Duodenal mucosa (tissue), 2 donors: ENCODE data around the gene PITX2.

Source experiments
- H3K27ac ChIP-seq: one replicate; pipeline ENCODE4 v1.7.0; 2013; ENCODE audit warnings: low read depth, low read length
- H3K27me3 ChIP-seq, 2 donors: one replicate each; pipeline ENCODE4 v1.7.0; 2013; ENCODE audit warnings: low read length in 2 of 2, control low read depth in 1 of 2; ENCODE audit not compliant: insufficient read depth in 2 of 2, control insufficient read depth in 1 of 2
- H3K36me3 ChIP-seq, 2 donors: one replicate each; pipeline ENCODE4 v1.7.0; 2013; ENCODE audit warnings: low read length in 2 of 2, control low read depth in 1 of 2; ENCODE audit not compliant: insufficient read depth in 2 of 2, control insufficient read depth in 1 of 2
- H3K4me1 ChIP-seq, 2 donors: one replicate each; pipeline ENCODE4 v1.7.0; 2013; ENCODE audit warnings: low read length in 2 of 2, control low read depth in 1 of 2; ENCODE audit not compliant: insufficient read depth in 2 of 2, control insufficient read depth in 1 of 2
- H3K4me3 ChIP-seq, 2 donors: one replicate each; pipeline ENCODE4 v1.7.0; 2013; ENCODE audit warnings: low read length in 2 of 2, low read depth in 1 of 2
- H3K9ac ChIP-seq, 2 donors: one replicate each; pipeline ENCODE4 v1.7.0; 2013; ENCODE audit warnings: low read length in 2 of 2, low read depth in 1 of 2
- H3K9me3 ChIP-seq, 2 donors: one replicate each; pipeline ENCODE4 v1.7.0; 2013; ENCODE audit warnings: low read length in 2 of 2, control low read depth in 1 of 2; ENCODE audit not compliant: control insufficient read depth in 1 of 2

Gene PITX2

GRCh38 chr4:110653321-110654253 lies 30.7 kb upstream of the PITX2 start:
- Histone ChIP-seq H3K9ac (no peak overlapping the region), H3K27me3 (no peaks in the 10 kb centered on the region), H3K4me3 (peak overlapping the region in 1 of 2 donors; percentile 17), H3K4me1 (peaks cover 0 to 11% of the 10 kb centered on the region in 2 donors), H3K36me3 (no peaks in the 10 kb centered on the region), H3K27ac (no peak overlapping the region), H3K9me3 (no peaks in the 10 kb centered on the region)

- peaks cover 42 to 57% of the 10 kb centered on the region in 2 donors for H3K27me3 ChIP-seq
- no peak overlapping the region for H3K27ac ChIP-seq
Measured at GRCh38 chr4:110644008-110644407, 21.1 kb upstream of the PITX2 start.

DNA sequence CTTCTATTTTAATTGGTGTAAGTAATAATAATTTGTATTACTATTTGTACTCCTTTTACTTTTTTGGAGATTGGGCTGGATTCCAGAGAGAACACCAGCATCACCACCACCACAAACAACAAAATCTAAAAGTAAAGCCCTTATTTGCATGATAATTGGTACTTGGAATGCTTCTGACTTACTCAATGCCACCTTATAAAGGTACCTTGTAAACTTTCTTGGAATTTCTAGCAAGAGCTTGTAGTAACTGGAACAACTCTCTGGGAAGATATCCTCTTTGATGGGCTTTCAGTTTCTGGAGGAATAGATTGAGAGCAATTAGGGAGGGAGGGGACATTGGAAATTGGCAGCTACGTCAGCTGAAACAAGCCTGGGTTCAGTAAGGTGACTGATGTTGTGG lies 20.2 kb upstream of the PITX2 start:
- no peak overlapping the region for H3K27ac ChIP-seq
- no peak overlapping the region for H3K9ac ChIP-seq
- no peaks in the 10 kb centered on the region for H3K36me3 ChIP-seq
- peaks cover 0 to 3% of the 10 kb centered on the region in 2 donors for H3K4me1 ChIP-seq
- no peaks in the 10 kb centered on the region for H3K9me3 ChIP-seq
- no peak overlapping the region for H3K4me3 ChIP-seq
- H3K27me3 ChIP-seq: peaks cover 51 to 66% of the 10 kb centered on the region in 2 donors

More at GRCh38 chr4:110644008-110644407, 21.1 kb upstream of the PITX2 start:
- no peaks in the 10 kb centered on the region for H3K9me3 ChIP-seq
- peaks cover 0 to 3% of the 10 kb centered on the region in 2 donors for H3K4me1 ChIP-seq
- no peak overlapping the region for H3K9ac ChIP-seq
- no peaks in the 10 kb centered on the region for H3K36me3 ChIP-seq
- no peak overlapping the region for H3K4me3 ChIP-seq

GRCh38 chr4:110641218-110641617 lies 18.3 kb upstream of the PITX2 start:
- peaks cover 3 to 7% of the 10 kb centered on the region in 2 donors for H3K4me1 ChIP-seq
- no peaks in the 10 kb centered on the region for H3K9me3 ChIP-seq
- H3K4me3 ChIP-seq: no peak overlapping the region
- H3K27me3 ChIP-seq: peaks cover 69 to 85% of the 10 kb centered on the region in 2 donors
- no peaks in the 10 kb centered on the region for H3K36me3 ChIP-seq
- no peak overlapping the region for H3K9ac ChIP-seq
- no peak overlapping the region for H3K27ac ChIP-seq

GRCh38 chr4:110640576-110640975 lies 17.7 kb upstream of the PITX2 start:
- Histone ChIP-seq H3K27ac (no peak overlapping the region), H3K9ac (no peak overlapping the region), H3K27me3 (peaks cover 73 to 86% of the 10 kb centered on the region in 2 donors)

GRCh38 chr4:110639207-110640090 lies 16.6 kb upstream of the PITX2 start:
- Histone ChIP-seq H3K4me3 (no peak overlapping the region), H3K9me3 (no peaks in the 10 kb centered on the region), H3K9ac (no peak overlapping the region), H3K27ac (no peak overlapping the region), H3K4me1 (peaks cover 3 to 7% of the 10 kb centered on the region in 2 donors), H3K36me3 (no peaks in the 10 kb centered on the region), H3K27me3 (peaks cover 80 to 92% of the 10 kb centered on the region in 2 donors)

More at GRCh38 chr4:110640576-110640975, 17.7 kb upstream of the PITX2 start:
- Histone ChIP-seq H3K9me3 (no peaks in the 10 kb centered on the region), H3K36me3 (no peaks in the 10 kb centered on the region), H3K4me1 (peaks cover 3 to 7% of the 10 kb centered on the region in 2 donors), H3K4me3 (no peak overlapping the region)

DNA sequence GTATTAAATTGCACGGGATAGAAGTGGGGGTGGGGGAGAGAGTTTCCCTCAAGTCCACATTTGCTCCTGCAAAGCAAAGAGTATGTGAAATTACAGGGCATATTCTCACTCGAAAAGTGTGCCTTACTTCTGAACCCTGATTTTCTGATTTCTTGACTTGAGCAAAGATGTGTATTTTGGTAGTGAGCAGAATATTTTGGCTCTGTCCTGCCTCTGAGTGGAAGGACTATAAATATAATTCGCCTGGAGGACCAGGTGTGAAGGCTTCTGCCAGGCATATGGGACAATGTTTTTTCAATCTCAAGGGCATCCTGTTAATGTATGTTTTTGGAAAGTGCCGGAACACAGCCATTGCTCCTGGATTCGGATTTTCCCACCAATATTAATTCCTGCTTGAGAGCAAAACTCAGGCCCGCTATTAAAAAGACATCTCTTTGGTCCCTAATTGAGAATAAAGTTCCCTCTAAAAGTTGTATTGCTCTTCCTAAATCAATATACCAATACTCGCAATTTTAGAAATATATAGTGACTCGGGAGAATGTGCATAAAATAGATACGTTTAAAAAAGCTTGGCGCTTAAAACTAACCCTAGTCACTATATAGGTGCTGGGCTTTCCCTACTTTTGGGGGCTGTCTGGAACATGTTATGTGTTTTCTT lies 15.3 kb upstream of the PITX2 start:
- no peak overlapping the region for H3K9ac ChIP-seq
- H3K9me3 ChIP-seq: no peaks in the 10 kb centered on the region
- H3K4me3 ChIP-seq: no peak overlapping the region
- H3K27me3 ChIP-seq: peaks cover 82 to 92% of the 10 kb centered on the region in 2 donors
- H3K4me1 ChIP-seq: peaks cover 3 to 7% of the 10 kb centered on the region in 2 donors
- H3K27ac ChIP-seq: no peak overlapping the region
- no peaks in the 10 kb centered on the region for H3K36me3 ChIP-seq

DNA sequence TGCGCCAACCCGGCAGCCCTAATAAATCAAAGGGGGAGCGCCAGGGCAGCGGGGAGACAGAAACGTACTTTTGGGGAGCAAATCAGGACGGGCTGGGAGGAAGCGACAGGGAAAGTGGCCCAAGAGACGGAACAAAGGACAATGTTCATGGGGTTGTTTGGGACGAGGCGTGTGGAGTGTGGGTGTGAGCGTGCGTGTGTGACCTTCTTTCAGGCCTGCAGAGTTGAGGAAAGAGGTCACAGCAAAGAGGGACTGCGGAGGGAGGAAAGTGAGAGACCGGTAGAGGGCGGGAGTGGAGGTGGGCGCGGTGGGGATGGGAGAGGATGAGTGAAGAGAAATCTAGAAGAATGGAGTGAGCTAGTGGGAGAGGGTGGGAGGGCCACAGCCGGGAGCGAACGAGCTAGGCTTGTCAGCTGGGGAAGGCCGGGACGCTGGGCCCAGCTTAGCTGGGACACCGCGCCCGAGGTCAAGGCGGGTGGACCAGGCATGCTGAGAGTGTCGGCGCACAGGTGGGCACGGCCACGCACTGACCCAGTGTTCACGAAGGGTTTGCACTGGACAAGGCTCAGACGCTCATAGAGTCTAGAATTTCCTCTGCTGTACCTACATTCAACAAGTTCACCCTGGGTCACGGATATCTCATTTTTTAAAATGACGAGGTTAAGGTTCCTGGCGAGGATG lies 14.7 kb upstream of the PITX2 start:
- Histone ChIP-seq H3K36me3 (no peaks in the 10 kb centered on the region), H3K4me1 (peaks cover 3 to 7% of the 10 kb centered on the region in 2 donors), H3K4me3 (no peak overlapping the region), H3K27ac (no peak overlapping the region), H3K27me3 (peaks cover 88 to 97% of the 10 kb centered on the region in 2 donors), H3K9ac (no peak overlapping the region), H3K9me3 (no peaks in the 10 kb centered on the region)

DNA sequence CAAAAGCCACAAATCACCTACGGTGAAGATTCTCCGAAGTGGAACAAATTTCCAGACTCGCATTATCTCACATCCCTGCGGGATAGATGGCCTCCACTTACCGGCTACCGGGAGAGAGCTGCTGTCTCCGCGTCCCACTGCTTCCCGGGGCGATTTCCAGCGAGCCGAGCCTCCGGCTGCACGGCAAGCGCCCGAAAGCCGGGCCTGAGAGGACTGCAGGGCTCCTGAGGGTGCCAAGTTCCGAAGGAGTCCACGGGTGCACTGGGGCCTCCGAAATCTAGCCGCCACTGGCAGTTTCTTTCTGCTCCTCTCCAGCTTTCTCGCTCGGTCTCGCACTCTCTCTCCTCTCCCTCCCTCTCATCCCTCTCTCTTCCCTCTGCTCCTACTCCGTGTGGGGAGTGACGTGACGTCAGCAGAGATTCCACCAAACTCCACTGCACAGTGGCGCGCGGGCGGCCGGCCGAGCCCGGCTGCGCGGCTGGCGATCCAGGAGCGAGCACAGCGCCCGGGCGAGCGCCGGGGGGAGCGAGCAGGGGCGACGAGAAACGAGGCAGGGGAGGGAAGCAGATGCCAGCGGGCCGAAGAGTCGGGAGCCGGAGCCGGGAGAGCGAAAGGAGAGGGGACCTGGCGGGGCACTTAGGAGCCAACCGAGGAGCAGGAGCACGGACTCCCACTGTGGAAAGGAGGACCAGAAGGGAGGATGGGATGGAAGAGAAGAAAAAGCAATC lies 14.0 kb upstream of the PITX2 start:
- Histone ChIP-seq H3K9me3 (no peaks in the 10 kb centered on the region), H3K9ac (no peak overlapping the region), H3K27me3 (peaks cover 89 to 99% of the 10 kb centered on the region in 2 donors), H3K4me3 (peak overlapping the region; percentile 14 to 34), H3K27ac (no peak overlapping the region), H3K36me3 (no peaks in the 10 kb centered on the region), H3K4me1 (peaks cover 8 to 11% of the 10 kb centered on the region in 2 donors)
